Measurements from ENCODE around the gene RPL23. TPM values are rescaled to one million over a fixed set of nuclear protein-coding genes. Genes with fewer than 3 reads are reported as not detected.

The RPL23 gene
- 1,000 to 10,000 TPM; 1,179 to 1,230 TPM for total RNA-seq
- long read RNA-seq, donor 1, transcript RPL23-206 (5 exons, 2,821 nt) = major isoform, 25 of 42 reads
- long read RNA-seq, donor 1, partial matches to known transcripts = 14 of 42 reads
- long read RNA-seq, donor 1, other reads (novel, unspliced or antisense) = 2 of 42 reads
- long read RNA-seq, donor 2, transcript RPL23-206 (5 exons, 2,821 nt) = major isoform, 33 of 56 reads
- long read RNA-seq, donor 2, partial matches to known transcripts = 22 of 56 reads
- long read RNA-seq, donor 2, other reads (novel, unspliced or antisense) = 0 of 56 reads

DNA sequence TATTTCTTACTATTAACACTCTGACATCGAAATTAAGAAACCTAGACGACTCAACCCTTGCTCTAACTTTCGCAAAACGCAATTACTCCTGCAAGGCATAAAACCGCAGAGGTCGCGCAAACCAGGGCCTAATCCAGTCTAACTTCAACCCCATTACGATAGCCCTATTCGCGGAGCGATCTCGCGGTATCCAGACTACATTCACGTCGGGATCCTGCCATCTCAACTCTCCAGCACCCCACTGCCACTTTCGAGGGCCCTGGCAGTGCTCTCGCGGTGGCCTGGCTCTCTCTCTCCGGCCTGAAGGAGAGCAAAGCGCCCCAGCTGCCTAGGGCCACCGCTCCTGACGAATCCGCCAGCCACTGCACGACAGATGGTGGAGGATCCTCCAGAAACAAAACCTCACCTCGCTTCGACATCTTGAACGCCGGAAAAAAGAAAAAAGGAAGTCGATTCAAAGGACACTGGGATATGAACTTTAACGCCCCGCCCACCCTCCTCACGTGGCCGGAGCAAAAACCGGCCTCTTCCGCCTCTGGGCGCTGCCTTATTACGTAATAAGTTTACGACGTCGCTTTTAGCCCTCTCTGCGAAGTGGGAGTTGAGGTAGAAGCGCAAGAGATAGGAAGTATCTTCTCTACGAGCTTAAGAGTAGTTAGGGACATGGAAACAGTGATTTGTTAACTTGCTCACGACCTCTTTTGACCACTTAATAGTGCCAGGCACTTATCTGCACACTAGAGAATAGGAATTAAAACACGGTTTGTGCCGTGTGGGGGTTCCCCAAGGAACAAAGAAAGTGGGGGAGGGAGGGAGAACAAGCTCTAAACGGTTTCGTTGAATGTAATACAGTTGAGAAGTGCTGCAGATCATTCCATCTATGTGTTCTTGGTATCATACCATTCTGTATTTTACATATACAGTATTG is at the start of gene RPL23:
Gene RPL23, minus strand, starts transcription at position 430 of the 928 bp plus-strand sequence. Its CDS starts 11 bp downstream, at position 419.
- DNase-seq (ENCODE audit: low spot score) = peak; percentile 98
- intact Hi-C loops (cut with DNase I) = no loop called here

DNA sequence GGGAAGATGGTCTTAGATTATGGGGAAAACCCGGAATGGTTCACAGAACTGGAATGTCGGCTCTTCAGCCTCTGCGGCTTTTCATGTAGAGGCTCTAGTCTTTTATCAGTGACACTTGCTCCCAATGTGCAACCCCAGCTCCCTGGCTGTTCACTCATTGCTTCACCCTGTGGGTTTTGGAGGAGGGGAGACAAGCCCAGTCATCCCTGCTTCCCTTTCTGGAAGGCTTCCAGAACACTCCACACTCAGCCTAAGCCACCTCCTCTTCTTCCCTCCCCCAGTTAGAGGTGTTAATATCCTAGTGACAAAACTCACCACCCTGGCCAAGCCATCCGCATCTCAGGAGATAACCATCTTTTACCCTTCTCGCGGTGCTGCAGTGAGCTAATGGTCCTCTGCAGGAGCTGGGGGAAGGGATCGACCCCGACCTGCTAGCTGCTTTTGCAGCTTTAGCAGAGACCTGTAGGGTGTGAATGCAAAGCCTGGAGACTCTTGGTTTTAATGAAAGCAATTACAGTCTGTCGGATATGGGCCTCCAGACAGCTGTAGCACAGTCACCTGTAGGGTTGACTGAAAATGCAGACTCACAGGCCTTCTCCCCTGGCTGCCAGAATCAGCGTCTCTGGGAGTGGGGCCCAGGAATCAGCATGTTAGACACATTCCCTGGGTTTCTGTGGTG is 47.6 kb upstream of the RPL23 start:
- DNase-seq (ENCODE audit: low spot score) = peak; percentile 85
- intact Hi-C loops (cut with DNase I) = loop anchor here in 1 of 2 donors (5.0 kb wide), 1 partner anchor 71 kb away; no protein-coding TSS in a partner anchor

DNA sequence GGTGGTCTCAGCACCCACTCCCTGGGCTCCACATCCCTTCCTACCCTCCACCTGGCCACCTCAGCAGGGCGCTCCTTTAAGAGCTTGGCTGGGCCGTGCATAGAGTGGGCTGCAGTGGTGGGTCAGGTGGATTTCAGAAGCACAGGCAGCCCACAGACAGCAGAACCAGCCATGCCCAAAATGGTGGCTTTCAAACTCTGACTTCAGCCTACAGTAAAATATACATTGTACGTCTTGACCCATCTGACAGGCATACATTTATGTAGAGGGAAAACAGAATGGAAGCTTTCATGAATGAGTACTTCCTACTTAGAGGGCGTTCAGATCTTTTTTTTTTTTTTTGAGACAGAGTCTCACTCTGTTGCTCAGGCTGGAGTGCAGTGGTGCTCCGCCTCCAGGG is 45.9 kb upstream of the RPL23 start:
- intact Hi-C loops (cut with DNase I) = no loop called here
- DNase-seq (ENCODE audit: low spot score) = no peak

DNA sequence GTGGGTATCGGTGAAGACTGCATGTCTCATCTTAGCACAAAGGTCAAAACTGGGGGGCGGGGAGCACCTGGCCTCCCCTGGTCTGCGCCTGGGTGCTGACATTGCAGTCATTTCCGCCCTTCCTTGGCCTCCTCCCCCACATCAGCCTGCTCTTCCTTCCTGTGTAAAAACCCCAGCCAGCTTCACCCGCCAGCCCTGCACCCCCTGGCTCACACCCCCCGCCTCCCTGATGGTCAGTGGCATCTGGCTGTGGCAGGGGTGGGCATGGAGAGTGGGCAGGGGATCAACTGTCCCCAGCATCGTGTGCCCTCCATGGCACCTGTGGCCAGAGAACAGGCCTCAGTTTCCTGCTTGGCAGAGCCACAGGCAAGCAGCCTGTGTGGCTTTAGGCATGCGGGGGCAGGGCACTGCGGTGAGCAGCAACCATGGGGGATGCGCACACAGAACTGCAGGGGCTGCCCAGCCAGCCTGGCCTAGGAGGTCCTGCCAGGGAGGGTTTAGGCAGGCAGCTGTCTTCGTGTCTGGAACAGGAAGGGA is 45.4 kb upstream of the RPL23 start:
- DNase-seq (ENCODE audit: low spot score) = peak; percentile 86
- intact Hi-C loops (cut with DNase I) = no loop called here

DNA sequence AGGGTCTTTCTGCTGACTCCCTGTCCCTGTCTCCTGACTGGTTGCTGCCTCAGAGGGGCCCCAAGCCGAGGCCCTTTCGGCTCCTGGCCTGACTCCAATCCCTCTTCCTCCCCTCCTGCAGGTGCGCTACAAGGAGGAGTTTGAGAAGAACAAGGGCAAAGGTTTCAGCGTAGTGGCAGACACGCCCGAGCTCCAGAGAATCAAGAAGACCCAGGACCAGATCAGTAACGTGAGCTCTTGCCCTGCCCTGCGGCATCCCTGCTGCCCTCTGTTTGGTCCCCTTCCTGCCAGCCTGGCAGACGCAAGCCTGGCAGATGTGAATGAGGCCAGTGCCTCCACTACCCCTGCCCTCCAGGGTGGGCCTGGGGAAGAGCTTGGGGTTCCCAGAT is 44.8 kb upstream of the RPL23 start:
- no peak for DNase-seq (ENCODE audit: low spot score)
- intact Hi-C loops (cut with DNase I) = no loop called here

DNA sequence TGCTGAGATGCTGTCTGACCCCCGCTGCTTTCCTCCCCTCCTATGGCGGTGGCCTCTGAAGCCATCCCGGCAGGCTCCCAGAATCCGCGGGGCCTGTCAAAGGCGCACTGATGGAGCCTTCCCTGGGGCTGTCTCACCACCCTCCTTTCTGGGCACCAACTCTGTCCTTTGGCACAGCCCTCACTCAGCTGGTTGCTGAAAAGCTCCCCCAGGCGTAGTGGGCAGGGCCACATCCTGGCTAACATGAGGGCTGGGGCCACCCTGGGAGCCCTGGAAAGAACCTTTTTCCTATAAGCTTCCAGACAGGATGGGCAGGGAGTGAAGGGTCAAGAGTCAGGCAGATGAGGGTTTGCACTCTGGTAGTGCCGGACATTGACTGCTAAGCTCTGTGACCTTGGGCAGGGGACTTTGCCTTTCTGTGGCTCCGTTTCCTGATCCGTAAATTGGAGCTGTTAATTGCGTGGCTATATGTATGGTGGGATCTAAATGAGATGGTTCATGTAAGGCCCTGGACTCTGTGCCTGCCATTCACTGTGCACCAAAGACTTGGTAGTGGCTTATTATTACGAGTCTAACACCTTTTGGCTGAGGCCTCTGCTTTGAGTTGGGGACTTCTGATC is 44.3 kb upstream of the RPL23 start:
- intact Hi-C loops (cut with DNase I) = no loop called here
- no peak for DNase-seq (ENCODE audit: low spot score)

DNA sequence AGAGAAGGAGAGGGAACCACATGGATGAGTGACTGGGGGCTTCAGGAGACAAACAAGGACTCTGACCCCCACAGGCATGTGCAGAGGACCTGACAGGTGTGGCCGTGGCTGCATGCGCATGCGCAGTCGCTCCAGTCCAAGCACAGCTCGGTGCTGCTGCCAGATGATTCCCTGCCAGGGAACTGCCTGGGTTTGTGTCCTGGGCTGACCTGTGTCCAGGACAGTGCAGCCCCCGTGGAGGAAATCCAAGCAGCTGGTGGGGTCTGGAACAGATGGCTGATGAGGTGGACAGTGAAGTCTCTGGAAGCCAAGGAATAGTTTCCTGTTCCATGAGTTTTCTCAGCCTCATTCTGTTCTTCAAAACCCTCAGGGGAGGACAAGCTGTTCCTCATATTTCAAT is 43.7 kb upstream of the RPL23 start:
- intact Hi-C loops (cut with DNase I) = no loop called here
- peak; percentile 86 for DNase-seq (ENCODE audit: low spot score)

DNA sequence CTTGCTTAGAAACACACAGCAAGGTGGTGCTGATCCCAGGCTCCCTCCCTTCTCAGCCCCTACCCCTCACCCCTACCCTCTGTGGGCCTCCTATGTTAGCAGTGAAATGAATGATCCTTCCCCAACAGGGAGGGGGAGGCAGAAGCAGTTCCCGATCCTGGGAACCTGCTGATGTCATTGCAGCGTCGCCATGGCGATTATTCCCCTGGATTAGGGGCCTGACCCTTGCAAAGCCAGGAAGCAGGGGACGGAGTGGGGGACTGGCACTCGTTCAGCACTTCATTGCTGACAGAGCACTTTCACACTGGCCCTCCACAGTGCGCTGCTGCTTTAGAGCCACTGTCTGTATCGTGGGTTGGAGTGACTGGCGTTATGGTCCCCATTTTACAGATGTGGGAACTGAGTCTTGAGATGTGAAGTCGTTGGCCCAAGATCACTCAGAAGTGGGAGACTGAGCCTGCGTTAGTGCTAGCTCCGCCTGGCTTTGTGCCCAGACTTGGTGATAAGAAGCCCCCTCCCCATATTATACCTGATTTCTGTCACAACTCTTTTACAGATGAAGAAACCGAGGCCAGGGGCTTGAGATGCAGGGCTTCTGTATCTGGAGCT is 42.9 kb upstream of the RPL23 start:
- DNase-seq (ENCODE audit: low spot score) = no peak

DNA sequence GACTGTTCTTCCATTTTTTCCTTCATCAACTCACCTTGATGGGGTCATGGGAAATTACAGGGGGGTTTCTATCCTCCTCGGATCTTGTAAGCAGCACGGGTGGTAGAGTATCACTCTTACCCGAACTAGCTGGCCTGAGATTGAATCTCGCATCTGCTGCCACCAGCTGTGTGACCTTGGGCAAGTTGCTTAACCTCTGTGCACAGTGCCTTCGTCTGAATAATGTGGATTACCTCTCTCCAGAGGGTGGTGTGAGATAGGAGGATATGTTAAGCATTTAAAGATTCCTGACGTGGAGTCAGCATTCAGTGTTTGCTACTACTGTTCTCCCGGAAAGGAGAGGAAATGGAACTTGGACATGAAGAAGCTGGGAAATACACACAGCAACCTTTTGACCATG is 40.8 kb upstream of the RPL23 start:
- intact Hi-C loops (cut with DNase I) = no loop called here
- no peak for DNase-seq (ENCODE audit: low spot score)

More for the DNA sequence above, 42.9 kb upstream of the RPL23 start:
- intact Hi-C loops (cut with DNase I) = no loop called here

DNA sequence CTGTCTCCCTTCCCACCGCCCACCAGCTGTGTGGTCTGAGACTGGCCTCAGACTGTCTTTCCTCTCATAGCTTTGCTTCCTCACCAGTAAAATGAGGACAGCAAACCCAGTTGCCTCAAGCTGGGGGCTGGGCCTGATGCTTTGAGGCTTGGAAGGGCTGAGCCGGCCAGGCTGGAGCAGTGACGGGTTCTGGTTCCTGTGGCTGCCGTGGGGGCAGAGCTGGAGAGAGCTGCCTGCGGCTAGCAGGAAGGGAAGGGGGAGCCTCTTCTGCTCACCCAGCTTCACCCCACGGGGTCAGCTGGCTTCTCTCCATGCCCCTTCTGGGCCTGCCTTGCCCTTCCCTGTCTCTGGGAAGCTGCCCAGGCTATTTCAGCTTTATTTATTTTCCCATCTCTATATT is 40.1 kb upstream of the RPL23 start:
- intact Hi-C loops (cut with DNase I) = no loop called here
- peak; percentile 88 for DNase-seq (ENCODE audit: low spot score)

DNA sequence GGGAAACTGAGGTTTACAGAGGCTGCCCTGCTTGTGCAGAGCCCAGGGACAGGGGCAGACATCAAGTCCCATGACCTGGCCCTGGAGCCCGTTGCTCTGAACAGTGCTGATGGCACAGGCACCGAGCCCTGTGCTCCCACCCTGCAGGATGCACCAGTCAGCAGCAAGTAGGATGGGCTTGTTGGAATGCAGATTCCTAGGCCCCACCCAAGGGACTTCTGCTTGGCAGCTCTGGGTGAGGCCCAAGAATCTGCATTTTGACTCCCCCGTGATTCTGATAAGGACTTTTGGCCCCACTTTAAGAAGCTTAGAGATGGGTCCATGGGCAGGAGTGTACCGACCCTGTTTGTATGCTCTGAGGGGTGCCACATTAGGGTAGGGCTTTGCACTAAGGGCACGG is 39.6 kb upstream of the RPL23 start:
- no peak for DNase-seq (ENCODE audit: low spot score)
- intact Hi-C loops (cut with DNase I) = no loop called here

DNA sequence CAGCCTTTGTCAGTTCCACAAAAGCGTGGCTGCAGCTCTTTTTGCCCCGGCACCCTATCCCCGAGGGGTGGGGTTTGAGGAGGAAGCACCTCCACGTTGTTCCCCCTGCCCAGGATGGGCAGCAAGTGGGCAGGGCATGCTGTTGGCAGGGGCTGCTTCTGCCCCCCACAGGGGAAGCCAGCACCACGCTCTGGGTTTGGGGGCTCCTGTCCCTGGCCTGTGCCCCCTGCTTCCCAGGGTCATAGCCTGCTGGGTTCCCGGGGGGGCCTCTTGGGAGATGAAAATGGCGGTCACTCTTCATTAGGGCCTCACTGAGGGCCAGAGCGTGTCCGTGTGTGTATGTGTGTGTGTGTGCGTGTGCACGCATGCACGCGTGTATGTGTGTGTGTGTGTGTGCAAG is 39.1 kb upstream of the RPL23 start:
- intact Hi-C loops (cut with DNase I) = no loop called here

DNA sequence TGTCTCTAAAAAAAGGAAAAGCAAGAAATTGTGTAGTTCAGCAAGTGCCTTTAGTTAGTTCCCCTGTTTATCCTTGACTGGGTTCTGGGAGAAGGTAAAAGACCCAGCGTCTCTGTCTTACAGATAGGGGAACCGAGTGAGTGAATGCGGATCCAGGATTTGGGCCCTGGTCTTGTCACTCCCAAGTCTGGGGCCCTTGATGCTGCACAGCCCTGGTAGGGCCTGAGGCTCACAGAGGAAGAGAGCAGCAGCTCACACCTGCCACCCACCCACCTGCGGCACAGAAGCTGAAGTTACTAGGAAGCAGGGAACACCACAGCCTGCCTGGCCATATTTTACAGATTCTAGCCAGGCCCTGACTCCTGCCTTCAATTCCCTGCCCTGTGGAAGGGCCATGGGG is 38.6 kb upstream of the RPL23 start:
- intact Hi-C loops (cut with DNase I) = no loop called here
- no peak for DNase-seq (ENCODE audit: low spot score)

More for the DNA sequence above, 39.1 kb upstream of the RPL23 start:
- DNase-seq (ENCODE audit: low spot score) = no peak

DNA sequence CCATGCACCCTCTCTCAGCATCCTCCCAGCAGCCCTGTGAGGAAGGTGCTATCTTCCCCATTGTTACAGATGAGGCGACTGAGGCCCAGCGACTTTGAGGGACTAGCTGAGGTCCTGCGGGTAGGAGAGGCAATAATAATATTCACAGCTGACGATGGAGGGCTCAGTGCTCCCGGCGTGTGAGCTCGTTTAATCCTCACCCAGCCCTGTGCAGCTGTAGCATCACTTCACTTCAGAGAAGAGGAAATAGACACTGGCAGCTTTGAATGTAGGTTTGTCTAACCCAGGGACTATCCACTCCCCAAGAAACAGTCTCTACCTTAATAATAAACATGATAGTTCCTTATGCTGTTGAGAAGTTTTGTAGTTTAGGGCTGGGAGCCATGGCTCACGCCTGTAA is 37.9 kb upstream of the RPL23 start:
- intact Hi-C loops (cut with DNase I) = no loop called here
- no peak for DNase-seq (ENCODE audit: low spot score)

DNA sequence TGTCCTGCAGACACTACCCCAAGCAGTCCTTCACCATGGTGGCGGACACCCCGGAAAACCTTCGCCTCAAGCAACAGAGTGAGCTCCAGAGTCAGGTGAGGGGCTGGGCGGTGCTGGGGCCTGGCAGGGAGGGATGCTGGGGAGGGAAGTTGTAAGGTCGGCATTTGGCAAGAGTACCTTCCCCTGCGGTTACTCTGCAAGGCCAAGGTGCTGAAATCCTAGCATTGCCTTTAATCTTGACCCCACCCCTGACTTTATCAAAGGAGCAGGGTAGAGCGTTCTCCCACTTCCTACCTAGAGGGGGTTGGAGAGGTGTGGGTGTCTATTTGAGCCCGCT is 36.9 kb upstream of the RPL23 start:
- DNase-seq (ENCODE audit: low spot score) = no peak
- intact Hi-C loops (cut with DNase I) = no loop called here

DNA sequence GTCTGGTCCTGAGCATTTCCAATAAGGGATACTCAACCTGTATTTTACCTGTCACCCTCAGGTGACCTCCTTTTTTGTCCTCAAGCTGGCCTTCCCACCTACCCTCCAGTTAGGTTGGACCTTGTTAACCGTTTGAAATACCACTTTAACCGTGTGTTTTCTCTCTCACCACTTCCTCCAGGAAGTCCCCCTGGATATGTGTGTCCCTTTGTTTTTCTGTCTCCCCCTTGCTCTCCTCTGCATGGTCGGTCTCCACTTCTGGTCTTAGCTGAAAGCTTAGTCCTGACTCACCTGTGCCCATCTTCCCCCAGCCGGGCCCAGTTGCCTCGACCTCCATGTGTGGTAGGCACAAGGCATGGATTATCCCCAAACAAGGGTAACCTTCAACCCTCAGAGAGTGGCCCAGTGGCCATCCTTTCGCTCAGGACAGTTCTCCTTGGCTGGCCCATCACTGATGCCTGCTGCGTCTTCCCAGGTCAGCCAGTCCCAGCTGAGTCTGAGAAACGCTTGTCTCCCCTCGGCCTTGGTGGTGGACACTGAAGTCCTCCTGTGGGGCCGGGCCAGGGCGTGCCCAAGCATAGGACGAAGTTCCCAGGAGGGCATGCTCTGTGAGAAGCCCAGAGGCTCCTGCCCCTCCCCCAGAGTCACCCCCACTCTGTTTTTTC is 36.4 kb upstream of the RPL23 start:
- intact Hi-C loops (cut with DNase I) = no loop called here
- DNase-seq (ENCODE audit: low spot score) = no peak

DNA sequence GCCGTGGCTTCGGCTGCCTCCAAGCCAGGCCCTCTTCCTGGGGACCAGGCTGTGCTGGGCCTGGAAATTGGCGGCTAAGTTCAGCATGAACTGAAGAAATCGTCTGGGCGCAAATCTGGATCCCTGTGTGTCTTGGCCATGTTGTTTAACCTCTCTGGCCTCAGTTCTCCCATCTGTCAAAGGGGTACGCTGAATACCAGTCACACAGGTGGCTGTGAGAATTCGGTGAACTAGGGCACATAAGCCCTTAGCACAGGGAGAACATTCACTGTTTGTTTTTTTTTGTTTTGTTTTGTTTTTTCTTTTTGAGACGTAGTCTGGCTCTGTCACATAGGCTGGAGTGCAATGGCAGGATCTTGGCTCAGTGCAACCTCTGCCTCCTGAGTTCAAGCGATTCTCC is 35.3 kb upstream of the RPL23 start:
- DNase-seq (ENCODE audit: low spot score) = no peak
- intact Hi-C loops (cut with DNase I) = no loop called here

DNA sequence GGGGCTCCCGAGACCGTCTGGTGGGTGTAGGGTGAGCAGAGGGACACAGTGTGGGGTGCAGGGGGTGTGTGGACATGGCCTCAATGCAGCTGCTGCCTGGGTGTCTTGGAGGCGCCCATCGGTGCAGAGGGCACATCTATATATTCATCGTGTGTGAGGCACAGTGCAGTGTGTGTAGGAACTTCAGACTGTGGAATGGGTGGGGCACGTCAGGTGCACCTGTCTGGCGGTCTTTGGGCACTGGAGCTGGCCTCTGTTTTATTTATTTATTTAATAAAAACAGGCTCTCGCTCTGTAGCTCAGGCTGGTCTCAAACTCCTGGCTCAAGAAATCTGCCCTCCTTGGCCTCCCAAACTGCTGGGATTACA is 33.1 kb upstream of the RPL23 start:
- DNase-seq (ENCODE audit: low spot score) = no peak
- intact Hi-C loops (cut with DNase I) = no loop called here
